Keratinocyte (primary cell): ENCODE results near the gene SCTR.

Experiments used
- EZH2 ChIP-seq: IDR thresholded peaks from one replicate; pipeline ENCODE4 v1.6.1; 2012; ENCODE audit warnings: inconsistent platforms, mild to moderate bottlenecking, low read length, moderate library complexity
- TF ChIP-seq, protein P1 (sequence below), 3 experiments: IDR thresholded peaks in 1 of 3; conservative IDR thresholded peaks in 1 of 3; optimal IDR thresholded peaks in 1 of 3; 2 replicates in 2 of 3; 3 replicates in 1 of 3; pipeline versions ENCODE3 to v1.5.1; 2011; ENCODE audit warnings: low read length in 3 of 3, mild to moderate bottlenecking in 3 of 3, moderate library complexity in 2 of 3, control low read depth in 1 of 3, inconsistent platforms in 1 of 3; ENCODE audit not compliant: insufficient read depth in 2 of 3; ENCODE audit errors: extremely low read depth in 1 of 3

DNA sequence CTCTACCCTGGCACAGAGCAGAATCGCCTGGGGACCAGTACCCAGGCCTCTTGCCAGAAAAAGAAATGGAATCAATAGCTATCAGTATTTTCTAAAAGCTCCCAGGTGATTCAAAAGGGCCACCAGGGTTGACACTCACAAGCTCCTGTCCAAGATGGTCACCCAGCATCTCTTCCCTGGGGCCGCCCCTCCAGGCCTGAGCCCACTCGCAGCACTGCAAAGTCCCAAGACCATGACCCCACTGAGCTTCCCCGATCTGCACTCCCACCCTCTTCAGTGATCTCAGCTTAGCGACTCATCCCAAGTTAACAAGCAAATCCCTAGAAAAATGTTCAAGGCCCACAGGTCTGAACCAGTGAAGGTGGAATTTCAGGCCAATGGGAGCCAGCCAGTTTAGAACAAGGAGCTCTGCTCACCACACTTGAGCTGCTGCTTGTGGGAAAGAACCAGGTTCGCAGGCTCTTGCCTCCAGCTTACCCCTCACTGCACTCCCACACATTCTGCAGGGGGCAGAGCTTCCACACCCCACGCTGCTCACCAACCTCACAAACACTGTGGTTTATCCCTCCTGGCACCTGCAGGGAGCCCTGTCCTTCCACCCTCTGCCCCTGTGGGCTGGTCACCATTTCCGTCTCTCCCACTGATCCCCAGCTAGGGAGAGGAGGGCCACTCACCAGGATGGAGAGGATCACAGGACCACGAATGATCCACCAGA is 72.8 kb downstream of the SCTR start:
- TF ChIP-seq, protein P1, sequence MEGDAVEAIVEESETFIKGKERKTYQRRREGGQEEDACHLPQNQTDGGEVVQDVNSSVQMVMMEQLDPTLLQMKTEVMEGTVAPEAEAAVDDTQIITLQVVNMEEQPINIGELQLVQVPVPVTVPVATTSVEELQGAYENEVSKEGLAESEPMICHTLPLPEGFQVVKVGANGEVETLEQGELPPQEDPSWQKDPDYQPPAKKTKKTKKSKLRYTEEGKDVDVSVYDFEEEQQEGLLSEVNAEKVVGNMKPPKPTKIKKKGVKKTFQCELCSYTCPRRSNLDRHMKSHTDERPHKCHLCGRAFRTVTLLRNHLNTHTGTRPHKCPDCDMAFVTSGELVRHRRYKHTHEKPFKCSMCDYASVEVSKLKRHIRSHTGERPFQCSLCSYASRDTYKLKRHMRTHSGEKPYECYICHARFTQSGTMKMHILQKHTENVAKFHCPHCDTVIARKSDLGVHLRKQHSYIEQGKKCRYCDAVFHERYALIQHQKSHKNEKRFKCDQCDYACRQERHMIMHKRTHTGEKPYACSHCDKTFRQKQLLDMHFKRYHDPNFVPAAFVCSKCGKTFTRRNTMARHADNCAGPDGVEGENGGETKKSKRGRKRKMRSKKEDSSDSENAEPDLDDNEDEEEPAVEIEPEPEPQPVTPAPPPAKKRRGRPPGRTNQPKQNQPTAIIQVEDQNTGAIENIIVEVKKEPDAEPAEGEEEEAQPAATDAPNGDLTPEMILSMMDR (optimal IDR thresholded peaks at IDR 0.05 in 1 of 3, IDR thresholded peaks at IDR 0.05 in 1 of 3, conservative IDR thresholded peaks at IDR 0.05 in 1 of 3; ENCODE audit: extremely low read depth in 1 of 3, insufficient read depth in 2 of 3, low read length in 3 of 3), result no peak
- TF ChIP-seq EZH2, result no peak
